MM.1S (cell line): ENCODE measurements around the gene MROH7.

Experiments
- DNase-seq: peaks from one replicate; pipeline ENCODE4 v3.0.0-alpha.2; 2015
- H2AFZ ChIP-seq: fragments of 300-600 bp; sonication (generic); 2 replicates; pipeline ENCODE4 v1.6.0; 2016; ENCODE audit warnings: antibody characterized with exemption, low read length
- H3F3A ChIP-seq: fragments of 300-600 bp; sonication (generic); 2 replicates; pipeline ENCODE4 v1.6.1; 2016; ENCODE audit warnings: mild to moderate bottlenecking, antibody characterized with exemption, low read length, moderate library complexity, mixed read lengths; ENCODE audit not compliant: insufficient read depth
- H3K27ac ChIP-seq: fragments of 300-600 bp; sonication (generic); 2 replicates; pipeline ENCODE4 v1.5.1; 2016; ENCODE audit warnings: mild to moderate bottlenecking, low read length
- H3K27me3 ChIP-seq: fragments of 300-600 bp; sonication (generic); replicated peaks from 2 replicates; pipeline ENCODE4 v1.6.0; 2016; ENCODE audit warnings: low read length; ENCODE audit not compliant: insufficient read depth
- H3K36me3 ChIP-seq: fragments of 300-600 bp; sonication (generic); replicated peaks from 2 replicates; pipeline ENCODE4 v1.6.1; 2016; ENCODE audit warnings: mild to moderate bottlenecking, low read length, mixed read lengths; ENCODE audit not compliant: insufficient read depth
- H3K4me1 ChIP-seq: fragments of 300-600 bp; sonication (generic); 2 replicates; pipeline ENCODE4 v1.6.1; 2016; ENCODE audit warnings: low read length, mixed read lengths
- H3K4me2 ChIP-seq: fragments of 300-600 bp; sonication (generic); 2 replicates; pipeline ENCODE4 v1.6.0; 2016; ENCODE audit warnings: low read depth, low read length
- H3K4me3 ChIP-seq: fragments of 300-600 bp; sonication (generic); 2 replicates; pipeline ENCODE4 v1.5.1; 2016; ENCODE audit warnings: low read length, mixed read lengths
- H3K79me2 ChIP-seq: fragments of 300-600 bp; sonication (generic); 2 replicates; pipeline ENCODE4 v1.6.1; 2016; ENCODE audit warnings: mixed run types, low read length, mixed read lengths
- H3K9ac ChIP-seq: fragments of 300-600 bp; sonication (generic); 2 replicates; pipeline ENCODE4 v1.6.1; 2016; ENCODE audit warnings: low read length, mixed read lengths
- H3K9me2 ChIP-seq: fragments of 300-600 bp; sonication (generic); replicated peaks from 2 replicates; pipeline ENCODE4 v1.6.1; 2016; ENCODE audit warnings: mild to moderate bottlenecking, low read length, mixed read lengths; ENCODE audit not compliant: insufficient read depth
- H3K9me3 ChIP-seq: fragments of 300-600 bp; sonication (generic); replicated peaks from 2 replicates; pipeline ENCODE4 v1.6.1; 2016; ENCODE audit warnings: mild to moderate bottlenecking, low read length, mixed read lengths; ENCODE audit not compliant: insufficient read depth
- H4K20me1 ChIP-seq: fragments of 300-600 bp; sonication (generic); 2 replicates; pipeline ENCODE4 v1.6.1; 2016; ENCODE audit warnings: mild to moderate bottlenecking, low read length, moderate library complexity, mixed read lengths; ENCODE audit not compliant: insufficient read depth
- CTCF ChIP-seq: fragments of 300-600 bp; sonication (generic); IDR thresholded peaks from 2 replicates; pipeline ENCODE4 v1.5.1; 2016; ENCODE audit warnings: antibody characterized with exemption, low read length, mixed read lengths
- EZH2 ChIP-seq: fragments of 300-600 bp; sonication (generic); optimal IDR thresholded peaks from 2 replicates; pipeline ENCODE3; 2017; ENCODE audit warnings: low read depth, mild to moderate bottlenecking, antibody characterized with exemption, low read length, mixed read lengths
- EZH2phosphoT487 ChIP-seq: fragments of 300-600 bp; sonication (generic); IDR thresholded peaks from 2 replicates; pipeline ENCODE4 v1.6.1; 2018; ENCODE audit warnings: antibody characterized with exemption, low read length

Gene MROH7

GRCh38 chr1:54744696-54745095, 103.1 kb downstream of the MROH7 start:
- H3K79me2 ChIP-seq = no peaks in the 10 kb centered on the region
- 0 out of 2 replicates have a peak, but pooled peaks cover 4% of the 10 kb centered on the region for H3K36me3 ChIP-seq
- no peaks in the 10 kb centered on the region for H3K27me3 ChIP-seq
- H3K9me3 ChIP-seq = no peaks in the 10 kb centered on the region
- DNase-seq = no peak
- H3F3A ChIP-seq = no peaks in the 10 kb centered on the region
- no peak overlapping the region for H3K9ac ChIP-seq
- no peak overlapping the region for H2AFZ ChIP-seq
- no peak overlapping the region for H3K27ac ChIP-seq
- H3K9me2 ChIP-seq = no peaks in the 10 kb centered on the region
- no peaks in the 10 kb centered on the region for H3K4me1 ChIP-seq
- no peaks in the 10 kb centered on the region for H4K20me1 ChIP-seq
- TF ChIP-seq CTCF (no peak), EZH2 (no peak), EZH2phosphoT487 (no peak)
- no peak overlapping the region for H3K4me3 ChIP-seq
- no peak overlapping the region for H3K4me2 ChIP-seq

DNA sequence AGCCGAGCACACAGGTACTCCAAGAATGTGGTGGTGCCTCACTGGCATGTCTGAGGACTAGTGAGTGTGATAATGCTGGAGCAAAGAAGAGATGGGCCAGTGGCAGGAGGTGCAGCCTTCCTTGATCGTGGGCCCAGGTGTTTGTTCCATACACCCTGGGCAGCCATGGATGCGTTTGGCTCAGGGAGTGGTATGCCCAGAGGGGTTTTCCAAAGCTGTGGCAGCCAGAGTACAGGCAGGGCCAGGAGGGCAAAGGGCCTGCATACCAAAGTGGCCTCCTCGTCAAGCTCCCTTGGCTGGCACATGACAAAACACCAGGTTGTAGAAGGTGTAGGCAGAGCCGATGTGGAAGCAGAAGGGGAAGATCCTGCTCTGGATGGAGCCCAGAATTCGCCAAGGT, 103.7 kb downstream of the MROH7 start:
- Histone ChIP-seq H3K27me3 (no peaks in the 10 kb centered on the region), H3F3A (no peaks in the 10 kb centered on the region), H3K36me3 (0 out of 2 replicates have a peak, but pooled peaks cover 4% of the 10 kb centered on the region), H3K27ac (no peak overlapping the region), H3K9me2 (no peaks in the 10 kb centered on the region), H3K4me2 (no peak overlapping the region), H3K4me3 (no peak overlapping the region), H3K79me2 (no peaks in the 10 kb centered on the region), H3K9ac (no peak overlapping the region), H3K4me1 (no peaks in the 10 kb centered on the region), H4K20me1 (no peaks in the 10 kb centered on the region), H2AFZ (no peak overlapping the region), H3K9me3 (no peaks in the 10 kb centered on the region)
- TF ChIP-seq CTCF = no peak
- no peak for DNase-seq

DNA sequence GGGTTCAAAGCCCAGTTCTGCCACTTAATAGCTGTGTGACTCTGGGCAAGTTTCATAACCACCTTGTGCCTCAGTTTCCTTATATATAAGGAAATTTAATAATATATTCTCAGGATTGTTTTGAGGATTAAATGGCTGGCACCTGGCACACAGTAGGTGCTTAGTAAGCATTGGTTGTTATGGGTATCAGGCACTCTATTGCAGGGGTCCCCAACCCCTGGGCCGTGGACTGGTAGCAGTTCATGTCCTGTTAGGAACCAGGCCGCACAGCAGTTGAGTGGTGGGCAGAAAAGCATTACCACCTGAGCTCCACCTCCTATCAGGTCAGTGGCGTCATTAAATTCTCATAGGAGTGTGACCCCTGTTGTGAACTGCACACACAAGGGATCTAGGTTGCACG, 104.3 kb downstream of the MROH7 start:
- DNase-seq = no peak
- no peak for TF ChIP-seq EZH2
- no peak for TF ChIP-seq EZH2phosphoT487
- no peak for TF ChIP-seq CTCF
- Histone ChIP-seq H3K27ac (no peak overlapping the region), H3K79me2 (no peaks in the 10 kb centered on the region), H3K4me2 (no peak overlapping the region), H3K27me3 (no peaks in the 10 kb centered on the region), H3K36me3 (0 out of 2 replicates have a peak, but pooled peaks cover 4% of the 10 kb centered on the region), H3K9me3 (no peaks in the 10 kb centered on the region), H3F3A (no peaks in the 10 kb centered on the region), H4K20me1 (no peaks in the 10 kb centered on the region), H3K4me3 (no peak overlapping the region), H3K9me2 (no peaks in the 10 kb centered on the region), H3K9ac (no peak overlapping the region), H3K4me1 (no peaks in the 10 kb centered on the region), H2AFZ (no peak overlapping the region)
